Endothelial cell (in vitro differentiated cells): ENCODE data around the gene SLC44A4. TPM values are rescaled to one million over a fixed set of nuclear protein-coding genes. Genes with fewer than 3 reads are reported as not detected.

Experiments used
- DNase-seq: peaks from one replicate; pipeline ENCODE4 v3.0.0; 2021; ENCODE audit warnings: low spot score
- H3K27ac Mint-ChIP-seq: one replicate; pipeline ENCODE4 v1.8.0; 2021; ENCODE audit warnings: mixed read lengths, inconsistent platforms; ENCODE audit not compliant: unreplicated experiment
- H3K27me3 Mint-ChIP-seq: one replicate; pipeline ENCODE4 v1.8.0; 2021; ENCODE audit warnings: mild to moderate bottlenecking, moderate library complexity, mixed read lengths, inconsistent platforms; ENCODE audit not compliant: unreplicated experiment
- H3K36me3 Mint-ChIP-seq: one replicate; pipeline ENCODE4 v1.8.0; 2021; ENCODE audit warnings: mild to moderate bottlenecking, low read depth, mixed read lengths, inconsistent platforms; ENCODE audit not compliant: unreplicated experiment
- H3K4me1 Mint-ChIP-seq: one replicate; pipeline ENCODE4 v1.8.0; 2021; ENCODE audit warnings: mild to moderate bottlenecking, mixed read lengths, inconsistent platforms; ENCODE audit not compliant: unreplicated experiment
- H3K4me3 Mint-ChIP-seq: one replicate; pipeline ENCODE4 v1.8.0; 2021; ENCODE audit warnings: mild to moderate bottlenecking, mixed read lengths, inconsistent platforms; ENCODE audit not compliant: unreplicated experiment
- H3K9me3 Mint-ChIP-seq: one replicate; pipeline ENCODE4 v1.8.0; 2021; ENCODE audit warnings: mixed read lengths, inconsistent platforms; ENCODE audit not compliant: unreplicated experiment
- CTCF ChIP-seq: fragments of 200-600 bp; sonication (generic); IDR thresholded peaks from one replicate; pipeline ENCODE4 v1.5.0; 2021; ENCODE audit warnings: antibody characterized with exemption; ENCODE audit not compliant: unreplicated experiment
- total RNA-seq: library from RNA; stranded (reverse); fragmentation: NEBNext Ultra II Directional; extraction: Animal tissue kit (Norgen Biotek cat#: 25700); gene quantifications from one replicate; pipeline ENCODE4 v1.2.1, GENCODE V29; 2021; ENCODE audit not compliant: unreplicated experiment

SLC44A4 gene
- total RNA-seq, 1 donor from 2014 or later, result 1.6 TPM

- H3K9me3 Mint-ChIP-seq, result no peaks in the 10 kb centered on the region
- H3K27me3 Mint-ChIP-seq, result peaks cover 9% of the 10 kb centered on the region
- no peak for DNase-seq
- no peaks in the 10 kb centered on the region for H3K36me3 Mint-ChIP-seq
- no peak overlapping the region for H3K4me3 Mint-ChIP-seq
- TF ChIP-seq CTCF, result no peak
- peaks cover 7% of the 10 kb centered on the region for H3K4me1 Mint-ChIP-seq
- H3K27ac Mint-ChIP-seq, result no peak overlapping the region
These were observed 27.3 kb upstream of the SLC44A4 start for GRCh38 chr6:31906122-31906521.

- no peak for TF ChIP-seq CTCF
- H3K9me3 Mint-ChIP-seq, result no peaks in the 10 kb centered on the region
- H3K4me1 Mint-ChIP-seq, result peaks cover 7% of the 10 kb centered on the region
- H3K4me3 Mint-ChIP-seq, result no peak overlapping the region
- peaks cover 9% of the 10 kb centered on the region for H3K27me3 Mint-ChIP-seq
- DNase-seq, result no peak
- H3K27ac Mint-ChIP-seq, result no peak overlapping the region
- H3K36me3 Mint-ChIP-seq, result no peaks in the 10 kb centered on the region
These were observed 26.2 kb upstream of the SLC44A4 start for GRCh38 chr6:31905041-31905440.

- no peaks in the 10 kb centered on the region for H3K36me3 Mint-ChIP-seq
- H3K27ac Mint-ChIP-seq, result no peak overlapping the region
- no peak for TF ChIP-seq CTCF
- peaks cover 7% of the 10 kb centered on the region for H3K4me1 Mint-ChIP-seq
- H3K4me3 Mint-ChIP-seq, result no peak overlapping the region
- H3K27me3 Mint-ChIP-seq, result peaks cover 11% of the 10 kb centered on the region
- H3K9me3 Mint-ChIP-seq, result no peaks in the 10 kb centered on the region
- DNase-seq, result no peak
These were observed 25.2 kb upstream of the SLC44A4 start for GRCh38 chr6:31903957-31904356.

GRCh38 chr6:31901953-31902643 lies 23.3 kb upstream of the SLC44A4 start, which contains the start of gene ZBTB12:
Gene ZBTB12 (minus strand): TSS chr6:31902086. CDS start chr6:31901305, 781 bp downstream.
- DNase-seq, result peak; percentile 71
- no peaks in the 10 kb centered on the region for H3K36me3 Mint-ChIP-seq
- H3K9me3 Mint-ChIP-seq, result no peaks in the 10 kb centered on the region
- TF ChIP-seq CTCF, result no peak
- peak within 1 kb of the TSS; percentile 95 for H3K4me3 Mint-ChIP-seq
- peak within 1 kb of the TSS; percentile 42 for H3K27ac Mint-ChIP-seq
- H3K4me1 Mint-ChIP-seq, result peaks cover 11% of the 10 kb centered on the region
- peaks cover 11% of the 10 kb centered on the region for H3K27me3 Mint-ChIP-seq

- H3K27me3 Mint-ChIP-seq, result peaks cover 11% of the 10 kb centered on the region
- peak overlapping the region; percentile 74 for H3K4me3 Mint-ChIP-seq
- H3K36me3 Mint-ChIP-seq, result no peaks in the 10 kb centered on the region
- H3K4me1 Mint-ChIP-seq, result peaks cover 12% of the 10 kb centered on the region
- no peak for TF ChIP-seq CTCF
- no peaks in the 10 kb centered on the region for H3K9me3 Mint-ChIP-seq
- no peak for DNase-seq
- no peak overlapping the region for H3K27ac Mint-ChIP-seq
These were observed 22.7 kb upstream of the SLC44A4 start for GRCh38 chr6:31901415-31901952.
